ENCODE data around the gene ERN1. TPM values are rescaled to one million over a fixed set of nuclear protein-coding genes. Genes with fewer than 3 reads are reported as not detected.

ERN1 gene
- total and polyA plus RNA-seq, 2 donors (not counting 1 experiment from before 2014, with no cell fraction given): 3.3 to 11.7 TPM

DNA sequence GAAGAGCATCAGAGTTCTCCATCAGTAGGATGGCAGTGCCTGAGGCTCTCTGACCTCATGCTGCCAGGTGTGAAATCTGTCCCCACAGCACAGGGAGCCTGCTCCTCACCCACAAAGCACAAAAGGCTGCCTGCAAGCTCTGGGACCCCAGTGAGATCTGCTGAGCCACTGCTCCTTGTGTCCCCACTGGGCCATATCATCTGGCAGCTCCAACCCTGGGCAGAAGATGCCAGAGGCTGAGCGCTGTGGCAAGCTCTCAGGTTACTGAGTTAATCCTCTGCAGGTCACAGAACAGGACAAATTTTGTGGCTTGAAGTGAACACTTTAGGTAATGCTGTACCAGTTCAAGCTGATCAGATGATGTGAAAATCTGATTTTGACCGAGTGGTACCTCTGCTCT is 26.7 kb upstream of the ERN1 start:
- H3K9ac ChIP-seq (ENCODE audit: insufficient read depth, low read length): no peak overlapping the region
- peaks cover 2% of the 10 kb centered on the region for H3K4me1 ChIP-seq (ENCODE audit: control insufficient read depth, extremely low read depth, insufficient read depth, low read length)
- no peaks in the 10 kb centered on the region for H3K9me3 ChIP-seq (ENCODE audit: control insufficient read depth, insufficient read depth, low read depth, low read length)
- H3K79me2 ChIP-seq (ENCODE audit: control insufficient read depth, insufficient read depth, low read length): no peaks in the 10 kb centered on the region
- H2AFZ ChIP-seq (ENCODE audit: low read length): no peak overlapping the region
- no peak overlapping the region for H3K4me3 ChIP-seq (replicated peaks in 1 of 4; ENCODE audit: control extremely low read depth in 1 of 4, insufficient read depth in 1 of 4, low read depth in 3 of 4, low read length in 4 of 4)
- no peak for TF ChIP-seq EZH2 (IDR thresholded peaks at IDR 0.05; ENCODE audit: low read length, missing control alignments)
- TF ChIP-seq, protein P1, sequence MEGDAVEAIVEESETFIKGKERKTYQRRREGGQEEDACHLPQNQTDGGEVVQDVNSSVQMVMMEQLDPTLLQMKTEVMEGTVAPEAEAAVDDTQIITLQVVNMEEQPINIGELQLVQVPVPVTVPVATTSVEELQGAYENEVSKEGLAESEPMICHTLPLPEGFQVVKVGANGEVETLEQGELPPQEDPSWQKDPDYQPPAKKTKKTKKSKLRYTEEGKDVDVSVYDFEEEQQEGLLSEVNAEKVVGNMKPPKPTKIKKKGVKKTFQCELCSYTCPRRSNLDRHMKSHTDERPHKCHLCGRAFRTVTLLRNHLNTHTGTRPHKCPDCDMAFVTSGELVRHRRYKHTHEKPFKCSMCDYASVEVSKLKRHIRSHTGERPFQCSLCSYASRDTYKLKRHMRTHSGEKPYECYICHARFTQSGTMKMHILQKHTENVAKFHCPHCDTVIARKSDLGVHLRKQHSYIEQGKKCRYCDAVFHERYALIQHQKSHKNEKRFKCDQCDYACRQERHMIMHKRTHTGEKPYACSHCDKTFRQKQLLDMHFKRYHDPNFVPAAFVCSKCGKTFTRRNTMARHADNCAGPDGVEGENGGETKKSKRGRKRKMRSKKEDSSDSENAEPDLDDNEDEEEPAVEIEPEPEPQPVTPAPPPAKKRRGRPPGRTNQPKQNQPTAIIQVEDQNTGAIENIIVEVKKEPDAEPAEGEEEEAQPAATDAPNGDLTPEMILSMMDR (conservative IDR thresholded peaks at IDR 0.05 in 1 of 2, IDR thresholded peaks at IDR 0.05 in 1 of 2; ENCODE audit: low read depth in 1 of 2, low read length in 2 of 2): no peak
- H3K27ac ChIP-seq (ENCODE audit: insufficient read depth, low read length): no peak overlapping the region
- no peak for DNase-seq (ENCODE audit: low read depth in 2 of 2)
- H3K4me2 ChIP-seq (ENCODE audit: extremely low read depth, insufficient read depth, low read length): no peak overlapping the region
- no peaks in the 10 kb centered on the region for H4K20me1 ChIP-seq (ENCODE audit: control insufficient read depth, extremely low read depth, insufficient read depth, low read length)
- no peaks in the 10 kb centered on the region for H3K27me3 ChIP-seq (ENCODE audit: control insufficient read depth, insufficient read depth, low read length)
- no peaks in the 10 kb centered on the region for H3K36me3 ChIP-seq (ENCODE audit: control insufficient read depth, insufficient read depth, low read length)

DNA sequence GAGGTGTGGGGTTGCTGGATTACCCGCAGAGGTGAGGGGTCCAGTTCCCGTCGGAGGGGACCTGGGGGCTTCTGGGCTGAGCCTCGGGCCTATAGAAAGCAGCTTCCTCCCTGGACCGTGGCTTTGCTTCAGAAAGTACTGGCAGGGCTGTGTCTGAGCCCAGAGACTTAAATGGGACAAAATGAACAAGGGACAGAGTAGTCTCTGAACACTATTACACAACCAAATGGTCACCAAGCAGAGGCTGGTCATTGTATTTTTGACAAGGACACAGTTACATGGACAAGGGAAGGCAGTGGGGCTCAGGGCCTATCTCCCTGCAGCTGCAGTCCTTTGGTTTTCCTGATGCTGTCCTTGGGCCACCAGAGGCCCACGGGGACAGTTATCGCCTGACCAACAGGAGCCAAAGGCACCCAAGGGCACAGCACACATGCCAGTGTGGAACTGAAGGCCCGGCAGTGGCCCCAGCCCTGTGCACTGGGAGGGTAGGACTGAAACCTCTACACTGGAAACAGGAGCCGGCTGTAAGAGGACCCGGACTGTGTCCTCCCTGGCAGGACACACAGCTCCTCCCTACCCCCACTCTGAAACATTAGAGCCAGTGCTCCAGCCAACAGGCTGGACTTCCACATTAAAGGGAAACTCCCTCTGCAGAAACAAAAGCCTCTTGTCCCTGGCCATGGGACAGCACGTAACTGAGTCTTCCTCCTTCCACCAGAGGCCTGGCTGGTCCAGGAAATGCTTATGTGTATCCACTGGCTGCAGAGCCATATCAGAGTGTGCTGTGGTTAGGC is 26.0 kb upstream of the ERN1 start:
- Histone ChIP-seq H3K4me2 (ENCODE audit: extremely low read depth, insufficient read depth, low read length) (no peak overlapping the region), H3K9me3 (ENCODE audit: control insufficient read depth, insufficient read depth, low read depth, low read length) (no peaks in the 10 kb centered on the region), H3K4me3 (replicated peaks in 1 of 4; ENCODE audit: control extremely low read depth in 1 of 4, insufficient read depth in 1 of 4, low read depth in 3 of 4, low read length in 4 of 4) (no peak overlapping the region), H3K79me2 (ENCODE audit: control insufficient read depth, insufficient read depth, low read length) (no peaks in the 10 kb centered on the region), H3K27me3 (ENCODE audit: control insufficient read depth, insufficient read depth, low read length) (no peaks in the 10 kb centered on the region), H4K20me1 (ENCODE audit: control insufficient read depth, extremely low read depth, insufficient read depth, low read length) (no peaks in the 10 kb centered on the region), H3K27ac (ENCODE audit: insufficient read depth, low read length) (no peak overlapping the region), H2AFZ (ENCODE audit: low read length) (no peak overlapping the region), H3K4me1 (ENCODE audit: control insufficient read depth, extremely low read depth, insufficient read depth, low read length) (peaks cover 2% of the 10 kb centered on the region), H3K36me3 (ENCODE audit: control insufficient read depth, insufficient read depth, low read length) (no peaks in the 10 kb centered on the region), H3K9ac (ENCODE audit: insufficient read depth, low read length) (no peak overlapping the region)
- TF ChIP-seq EZH2 (IDR thresholded peaks at IDR 0.05; ENCODE audit: low read length, missing control alignments): no peak
- TF ChIP-seq, protein P1 (conservative IDR thresholded peaks at IDR 0.05 in 1 of 2, IDR thresholded peaks at IDR 0.05 in 1 of 2; ENCODE audit: low read depth in 1 of 2, low read length in 2 of 2): no peak
- DNase-seq (ENCODE audit: low read depth in 2 of 2): peak; percentile 45 to 48

GRCh38 chr17:64155129-64155528 is 25.2 kb upstream of the ERN1 start:
- no peak for DNase-seq (ENCODE audit: low read depth in 2 of 2)
- H3K79me2 ChIP-seq (ENCODE audit: control insufficient read depth, insufficient read depth, low read length): no peaks in the 10 kb centered on the region
- H3K27me3 ChIP-seq (ENCODE audit: control insufficient read depth, insufficient read depth, low read length): no peaks in the 10 kb centered on the region
- TF ChIP-seq, protein P1 (conservative IDR thresholded peaks at IDR 0.05 in 1 of 2, IDR thresholded peaks at IDR 0.05 in 1 of 2; ENCODE audit: low read depth in 1 of 2, low read length in 2 of 2): no peak
- no peak for TF ChIP-seq EZH2 (IDR thresholded peaks at IDR 0.05; ENCODE audit: low read length, missing control alignments)
- H3K4me3 ChIP-seq (replicated peaks in 1 of 4; ENCODE audit: control extremely low read depth in 1 of 4, insufficient read depth in 1 of 4, low read depth in 3 of 4, low read length in 4 of 4): no peak overlapping the region
- no peaks in the 10 kb centered on the region for H4K20me1 ChIP-seq (ENCODE audit: control insufficient read depth, extremely low read depth, insufficient read depth, low read length)
- H2AFZ ChIP-seq (ENCODE audit: low read length): no peak overlapping the region
- H3K36me3 ChIP-seq (ENCODE audit: control insufficient read depth, insufficient read depth, low read length): peaks cover 1% of the 10 kb centered on the region
- no peak overlapping the region for H3K27ac ChIP-seq (ENCODE audit: insufficient read depth, low read length)
- no peak overlapping the region for H3K4me2 ChIP-seq (ENCODE audit: extremely low read depth, insufficient read depth, low read length)
- no peak overlapping the region for H3K9ac ChIP-seq (ENCODE audit: insufficient read depth, low read length)
- no peaks in the 10 kb centered on the region for H3K9me3 ChIP-seq (ENCODE audit: control insufficient read depth, insufficient read depth, low read depth, low read length)
- H3K4me1 ChIP-seq (ENCODE audit: control insufficient read depth, extremely low read depth, insufficient read depth, low read length): peaks cover 2% of the 10 kb centered on the region
